Measurements from ENCODE around the gene CDX1. TPM values are rescaled to one million over a fixed set of nuclear protein-coding genes. Genes with fewer than 3 reads are reported as not detected.

CDX1 gene
- total RNA-seq, 2 donors from 2014 or later: 299 to 498 TPM

GRCh38 chr5:150137168-150137957, 29.2 kb upstream of the CDX1 start:
- Histone ChIP-seq H3K9me3 (no peaks in the 10 kb centered on the region), H3K4me1 (no peaks in the 10 kb centered on the region), H3K36me3 (no peaks in the 10 kb centered on the region), H3K9ac (ENCODE audit: low read depth in 2 of 2, low read length in 2 of 2) (peak overlapping the region in 1 of 2 donors; percentile 48), H3K27me3 (no peaks in the 10 kb centered on the region), H3K27ac (no peak overlapping the region), H3K4me3 (no peak overlapping the region)
- TF ChIP-seq CTCF (IDR thresholded peaks at IDR 0.05): no peak
- intact Hi-C loops (cut with DNase I): loop anchor here (10.0 kb wide), 1 partner anchor 297 kb away; no protein-coding TSS in a partner anchor
- DNase-seq: no peak

- no peaks in the 10 kb centered on the region for H3K27me3 ChIP-seq
- H3K9ac ChIP-seq (ENCODE audit: low read depth in 2 of 2, low read length in 2 of 2): peak overlapping the region in 1 of 2 donors; percentile 48
- peak overlapping the region; percentile 72 for H3K27ac ChIP-seq
- H3K36me3 ChIP-seq: no peaks in the 10 kb centered on the region
- no peaks in the 10 kb centered on the region for H3K9me3 ChIP-seq
- no peak for TF ChIP-seq CTCF (IDR thresholded peaks at IDR 0.05)
- intact Hi-C loops (cut with DNase I): loop anchor here (10.0 kb wide), 1 partner anchor 297 kb away; no protein-coding TSS in a partner anchor
- no peak for DNase-seq
- H3K4me1 ChIP-seq: no peaks in the 10 kb centered on the region
- no peak overlapping the region for H3K4me3 ChIP-seq
Measured at GRCh38 chr5:150137997-150138396, 28.6 kb upstream of the CDX1 start.

- Histone ChIP-seq H3K36me3 (no peaks in the 10 kb centered on the region), H3K9ac (ENCODE audit: low read depth in 2 of 2, low read length in 2 of 2) (no peak overlapping the region), H3K27me3 (no peaks in the 10 kb centered on the region), H3K9me3 (no peaks in the 10 kb centered on the region), H3K4me1 (no peaks in the 10 kb centered on the region), H3K27ac (peak overlapping the region; percentile 72), H3K4me3 (no peak overlapping the region)
- TF ChIP-seq CTCF (IDR thresholded peaks at IDR 0.05): no peak
- DNase-seq: no peak
- intact Hi-C loops (cut with DNase I): loop anchor here (10.0 kb wide), 1 partner anchor 296 kb away; no protein-coding TSS in a partner anchor
Measured at GRCh38 chr5:150138551-150139265, 27.9 kb upstream of the CDX1 start.

GRCh38 chr5:150139334-150139733, 27.2 kb upstream of the CDX1 start:
- no peak for TF ChIP-seq CTCF (IDR thresholded peaks at IDR 0.05)
- Histone ChIP-seq H3K27me3 (no peaks in the 10 kb centered on the region), H3K27ac (peak overlapping the region; percentile 72), H3K36me3 (no peaks in the 10 kb centered on the region), H3K4me3 (no peak overlapping the region), H3K4me1 (no peaks in the 10 kb centered on the region), H3K9ac (ENCODE audit: low read depth in 2 of 2, low read length in 2 of 2) (no peak overlapping the region), H3K9me3 (no peaks in the 10 kb centered on the region)
- DNase-seq: no peak
- intact Hi-C loops (cut with DNase I): loop anchor here (10.0 kb wide), 1 partner anchor 295 kb away; no protein-coding TSS in a partner anchor

- no peak for TF ChIP-seq CTCF (IDR thresholded peaks at IDR 0.05)
- Histone ChIP-seq H3K36me3 (no peaks in the 10 kb centered on the region), H3K9me3 (no peaks in the 10 kb centered on the region), H3K4me3 (no peak overlapping the region), H3K27me3 (no peaks in the 10 kb centered on the region), H3K4me1 (no peaks in the 10 kb centered on the region), H3K27ac (peak overlapping the region; percentile 72), H3K9ac (ENCODE audit: low read depth in 2 of 2, low read length in 2 of 2) (peak overlapping the region in 1 of 2 donors; percentile 46)
- intact Hi-C loops (cut with DNase I): no loop called here
- DNase-seq: no peak
Measured at GRCh38 chr5:150140830-150141229, 25.7 kb upstream of the CDX1 start.

Data from colonic mucosa (tissue), 4 donors.